VCaP (cell line): ENCODE results near the gene PDHX.

Source experiments
- H3K27ac ChIP-seq: fragments of 450-650 bp; 2 replicates; pipeline ENCODE4 v1.5.1; 2017
- CTCF ChIP-seq: fragments of 450-650 bp; conservative IDR thresholded peaks from 2 replicates; pipeline ENCODE4 v1.5.1; 2017; ENCODE audit warnings: mild to moderate bottlenecking, moderate library complexity

The PDHX gene

GRCh38 chr11:34959770-34960169 lies 43.4 kb downstream of the PDHX start:
- TF ChIP-seq CTCF: no peak
- peak overlapping the region; percentile 22; the same call in 1 of the 2 replicates for H3K27ac ChIP-seq

GRCh38 chr11:34960277-34960676 lies 43.9 kb downstream of the PDHX start:
- no peak for TF ChIP-seq CTCF
- peak overlapping the region; percentile 22; the same call in 1 of the 2 replicates for H3K27ac ChIP-seq

- no peak for TF ChIP-seq CTCF
- H3K27ac ChIP-seq: no peak overlapping the region
Measured at GRCh38 chr11:34962034-34962433, 45.6 kb downstream of the PDHX start.

- no peak for TF ChIP-seq CTCF
- no peak overlapping the region for H3K27ac ChIP-seq
Measured at GRCh38 chr11:34963351-34963750, 46.9 kb downstream of the PDHX start.

GRCh38 chr11:34964610-34965331 lies 48.4 kb downstream of the PDHX start:
- no peak overlapping the region for H3K27ac ChIP-seq
- no peak for TF ChIP-seq CTCF

GRCh38 chr11:34968862-34969261 lies 52.4 kb downstream of the PDHX start:
- TF ChIP-seq CTCF: no peak
- no peak overlapping the region for H3K27ac ChIP-seq

- H3K27ac ChIP-seq: no peak overlapping the region
- no peak for TF ChIP-seq CTCF
Measured at GRCh38 chr11:34970033-34970432, 53.6 kb downstream of the PDHX start.
